ENCODE results near the gene ZNF526.

Gene ZNF526

GRCh38 chr19:42229855-42230351, 9.8 kb downstream of the ZNF526 start:
- DNase-seq (ENCODE audit: low spot score), result no peak
- in situ Hi-C loops (cut with MboI; ENCODE audit: low pct_unique_long_range_greater_than_20kb, low sequenced_read_pairs, unreplicated experiment), result no loop called here
- no peak for TF ChIP-seq CTCF (IDR thresholded peaks at IDR 0.05; ENCODE audit: extremely low read depth, insufficient read depth, missing control alignments)

GRCh38 chr19:42230571-42230970, 10.5 kb downstream of the ZNF526 start:
- TF ChIP-seq CTCF (IDR thresholded peaks at IDR 0.05; ENCODE audit: extremely low read depth, insufficient read depth, missing control alignments), result no peak
- in situ Hi-C loops (cut with MboI; ENCODE audit: low pct_unique_long_range_greater_than_20kb, low sequenced_read_pairs, unreplicated experiment), result no loop called here
- DNase-seq (ENCODE audit: low spot score), result no peak

GRCh38 chr19:42232435-42232834, 12.3 kb downstream of the ZNF526 start:
- DNase-seq (ENCODE audit: low spot score), result no peak
- TF ChIP-seq CTCF (IDR thresholded peaks at IDR 0.05; ENCODE audit: extremely low read depth, insufficient read depth, missing control alignments), result no peak
- in situ Hi-C loops (cut with MboI; ENCODE audit: low pct_unique_long_range_greater_than_20kb, low sequenced_read_pairs, unreplicated experiment), result no loop called here

- in situ Hi-C loops (cut with MboI; ENCODE audit: low pct_unique_long_range_greater_than_20kb, low sequenced_read_pairs, unreplicated experiment), result no loop called here
- TF ChIP-seq CTCF (IDR thresholded peaks at IDR 0.05; ENCODE audit: extremely low read depth, insufficient read depth, missing control alignments), result no peak
- no peak for DNase-seq (ENCODE audit: low spot score)
These were observed 13.0 kb downstream of the ZNF526 start for GRCh38 chr19:42233106-42233505.

- in situ Hi-C loops (cut with MboI; ENCODE audit: low pct_unique_long_range_greater_than_20kb, low sequenced_read_pairs, unreplicated experiment), result no loop called here
- no peak for DNase-seq (ENCODE audit: low spot score)
- TF ChIP-seq CTCF (IDR thresholded peaks at IDR 0.05; ENCODE audit: extremely low read depth, insufficient read depth, missing control alignments), result no peak
These were observed 13.7 kb downstream of the ZNF526 start for GRCh38 chr19:42233678-42234292.

GRCh38 chr19:42234364-42234763, 14.3 kb downstream of the ZNF526 start:
- TF ChIP-seq CTCF (IDR thresholded peaks at IDR 0.05; ENCODE audit: extremely low read depth, insufficient read depth, missing control alignments), result no peak
- DNase-seq (ENCODE audit: low spot score), result no peak
- in situ Hi-C loops (cut with MboI; ENCODE audit: low pct_unique_long_range_greater_than_20kb, low sequenced_read_pairs, unreplicated experiment), result no loop called here

Measured in GM13977 (cell line).